Measurements from ENCODE around the gene GSE1. TPM values are rescaled to one million over a fixed set of nuclear protein-coding genes. Genes with fewer than 3 reads are reported as not detected.

Gene GSE1
- total and polyA plus RNA-seq, 9 of the 15 experiments (the other 6 are each of a cell fraction or from before 2014, with no cell fraction given): 12.2 to 244 (median 57.9) TPM

GRCh38 chr16:85615852-85616606, 2.9 kb downstream of the GSE1 start (continued):
- TF ChIP-seq TRIM25 (IDR thresholded peaks at IDR 0.05; ENCODE audit: borderline replicate concordance) (no peak), ZNF324 (CRISPR knock-in tag; IDR thresholded peaks at IDR 0.05) (no peak), CGGBP1 (CRISPR knock-in tag; IDR thresholded peaks at IDR 0.05) (no peak), ETS2 (tag; IDR thresholded peaks at IDR 0.05; ENCODE audit: borderline replicate concordance, poor library complexity, severe bottlenecking) (no peak), TSHZ1 (CRISPR knock-in tag; IDR thresholded peaks at IDR 0.05) (no peak), RB1 (IDR thresholded peaks at IDR 0.05; ENCODE audit: low read depth) (peak; percentile 60; the same call in 1 of the 2 replicates), DDX20 (tag; IDR thresholded peaks at IDR 0.05; ENCODE audit: low read depth) (no peak), BRCA1 (IDR thresholded peaks at IDR 0.05) (no peak), BRCA1 (CRISPR knock-in tag; IDR thresholded peaks at IDR 0.05) (no peak), ASH1L (IDR thresholded peaks at IDR 0.05; ENCODE audit: borderline replicate concordance, low read depth, partially characterized antibody) (no peak), ZNF764 (CRISPR knock-in tag; IDR thresholded peaks at IDR 0.05; ENCODE audit: low read depth) (no peak), ZNF12 (CRISPR knock-in tag; IDR thresholded peaks at IDR 0.05) (no peak), KAT7 (CRISPR knock-in tag; IDR thresholded peaks at IDR 0.05; ENCODE audit: borderline replicate concordance) (no peak), RCOR1 (IDR thresholded peaks at IDR 0.05; ENCODE audit: borderline replicate concordance in 1 of 2, low read depth in 2 of 2, low read length in 2 of 2) (peak; percentile 57 to 78; a peak in 3 of 4 replicates), BRF2 (IDR thresholded peaks at IDR 0.05; ENCODE audit: borderline replicate concordance, insufficient read depth, insufficient read length) (no peak), SUPT5H (IDR thresholded peaks at IDR 0.05) (no peak; the same call in 1 of the 2 replicates), SMARCB1 (IDR thresholded peaks at IDR 0.05; ENCODE audit: insufficient read length, low read depth) (peak; percentile 59)
- TF ChIP-seq, protein P1, sequence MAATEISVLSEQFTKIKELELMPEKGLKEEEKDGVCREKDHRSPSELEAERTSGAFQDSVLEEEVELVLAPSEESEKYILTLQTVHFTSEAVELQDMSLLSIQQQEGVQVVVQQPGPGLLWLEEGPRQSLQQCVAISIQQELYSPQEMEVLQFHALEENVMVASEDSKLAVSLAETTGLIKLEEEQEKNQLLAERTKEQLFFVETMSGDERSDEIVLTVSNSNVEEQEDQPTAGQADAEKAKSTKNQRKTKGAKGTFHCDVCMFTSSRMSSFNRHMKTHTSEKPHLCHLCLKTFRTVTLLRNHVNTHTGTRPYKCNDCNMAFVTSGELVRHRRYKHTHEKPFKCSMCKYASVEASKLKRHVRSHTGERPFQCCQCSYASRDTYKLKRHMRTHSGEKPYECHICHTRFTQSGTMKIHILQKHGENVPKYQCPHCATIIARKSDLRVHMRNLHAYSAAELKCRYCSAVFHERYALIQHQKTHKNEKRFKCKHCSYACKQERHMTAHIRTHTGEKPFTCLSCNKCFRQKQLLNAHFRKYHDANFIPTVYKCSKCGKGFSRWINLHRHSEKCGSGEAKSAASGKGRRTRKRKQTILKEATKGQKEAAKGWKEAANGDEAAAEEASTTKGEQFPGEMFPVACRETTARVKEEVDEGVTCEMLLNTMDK (IDR thresholded peaks at IDR 0.05; ENCODE audit: borderline replicate concordance, insufficient read depth, low read depth, low read length, poor library complexity, severe bottlenecking): peak; percentile 84
